ENCODE data around the gene VAV2.

- TF ChIP-seq POLR2A (IDR thresholded peaks at IDR 0.05) (no peak), CTCF (IDR thresholded peaks at IDR 0.05) (no peak), EP300 (IDR thresholded peaks at IDR 0.05) (no peak)
Observed at GRCh38 chr9:133948131-133948530, 44.0 kb downstream of the VAV2 start.

Measured in tibial nerve (tissue), 4 donors.